Esophagus muscularis mucosa (tissue), 4 donors: ENCODE measurements around the gene CIC. TPM values are rescaled to one million over a fixed set of nuclear protein-coding genes. Genes with fewer than 3 reads are reported as not detected.
"Not testable (repeated sequence)": the region's sequence is repeated elsewhere in the genome, so short reads cannot be mapped to it uniquely, and the experiment has no call there.

ENCODE experiments used
- DNase-seq: peaks from one replicate; pipeline ENCODE4 v3.0.0-alpha.2; 2017; ENCODE audit errors: extremely low spot score
- H3K27ac ChIP-seq, 4 donors: fragments of 200-600 bp; sonication (generic); replicated peaks in 1 of 4; 1 replicate in 3 of 4; 2 replicates in 1 of 4; pipeline ENCODE4 v1.5.1; 2016 to 2019; ENCODE audit warnings: mild to moderate bottlenecking in 1 of 4
- H3K27me3 ChIP-seq, 4 donors: fragments of 200-600 bp; sonication (generic); one replicate each; pipeline versions ENCODE4 v1.5.1 to v1.6.0; 2016 to 2019
- H3K36me3 ChIP-seq, 4 donors: fragments of 200-600 bp; sonication (generic); one replicate each; pipeline ENCODE4 v1.5.1; 2016 to 2019
- H3K4me1 ChIP-seq, 4 donors: fragments of 200-600 bp; sonication (generic); one replicate each; pipeline ENCODE4 v1.5.1; 2016 to 2019
- H3K4me3 ChIP-seq, 4 donors: fragments of 200-600 bp; sonication (generic); 1 replicate in 2 of 4; 2 replicates in 2 of 4; pipeline ENCODE4 v1.5.1; 2016 to 2019; ENCODE audit warnings: mild to moderate bottlenecking in 4 of 4, moderate library complexity in 1 of 4
- H3K9me3 ChIP-seq, 4 donors: fragments of 200-600 bp; sonication (generic); 1 replicate in 3 of 4; 2 replicates in 1 of 4; pipeline ENCODE4 v1.5.1; 2016 to 2019
- EP300 ChIP-seq: sonication (generic); formaldehyde crosslinking; IDR thresholded peaks from one replicate; pipeline ENCODE4 v1.6.1; 2017; ENCODE audit warnings: antibody characterized with exemption
- POLR2A ChIP-seq: fragments of 450-650 bp; IDR thresholded peaks from one replicate; pipeline ENCODE4 v1.6.1; 2017; ENCODE audit warnings: antibody characterized with exemption, moderate library complexity, mild to moderate bottlenecking, low read depth
- POLR2AphosphoS5 ChIP-seq, 2 donors: sonication (generic); formaldehyde crosslinking; IDR thresholded peaks; one replicate each; pipeline ENCODE4 v1.6.1; 2017; ENCODE audit warnings: antibody characterized with exemption in 2 of 2
- WGBS: methylation state at CpG from one replicate; pipeline ENCODE4 v1.1.5; 2018; 5-methylcytosine and 5-hydroxymethylcytosine counted together
- intact Hi-C: fragments of 100-400 bp; cut with DNase I; formaldehyde crosslinking; loops from one replicate; pipeline ENCODE4 v1.15.1; 2023
- total RNA-seq, 4 donors: library from RNA; depleted of rRNA; stranded (reverse); fragments of >200 nt; gene quantifications; one replicate each; pipeline versions ENCODE4 v1.1.0 to v1.2.1, GENCODE V29; 2016
- TF ChIP-seq, protein P1 (sequence below), 3 experiments: fragments of 200-600 bp in 2 of 3; fragments of 450-650 bp in 1 of 3; sonication (generic) in 2 of 3; IDR thresholded peaks; one replicate each; pipeline ENCODE4 v1.5.1; 2017 to 2019; ENCODE audit warnings: antibody characterized with exemption in 3 of 3, mild to moderate bottlenecking in 2 of 3, moderate library complexity in 1 of 3

CIC gene
- total RNA-seq, 4 donors from 2014 or later: 37.8 to 74.2 (median 56.3) TPM

DNA sequence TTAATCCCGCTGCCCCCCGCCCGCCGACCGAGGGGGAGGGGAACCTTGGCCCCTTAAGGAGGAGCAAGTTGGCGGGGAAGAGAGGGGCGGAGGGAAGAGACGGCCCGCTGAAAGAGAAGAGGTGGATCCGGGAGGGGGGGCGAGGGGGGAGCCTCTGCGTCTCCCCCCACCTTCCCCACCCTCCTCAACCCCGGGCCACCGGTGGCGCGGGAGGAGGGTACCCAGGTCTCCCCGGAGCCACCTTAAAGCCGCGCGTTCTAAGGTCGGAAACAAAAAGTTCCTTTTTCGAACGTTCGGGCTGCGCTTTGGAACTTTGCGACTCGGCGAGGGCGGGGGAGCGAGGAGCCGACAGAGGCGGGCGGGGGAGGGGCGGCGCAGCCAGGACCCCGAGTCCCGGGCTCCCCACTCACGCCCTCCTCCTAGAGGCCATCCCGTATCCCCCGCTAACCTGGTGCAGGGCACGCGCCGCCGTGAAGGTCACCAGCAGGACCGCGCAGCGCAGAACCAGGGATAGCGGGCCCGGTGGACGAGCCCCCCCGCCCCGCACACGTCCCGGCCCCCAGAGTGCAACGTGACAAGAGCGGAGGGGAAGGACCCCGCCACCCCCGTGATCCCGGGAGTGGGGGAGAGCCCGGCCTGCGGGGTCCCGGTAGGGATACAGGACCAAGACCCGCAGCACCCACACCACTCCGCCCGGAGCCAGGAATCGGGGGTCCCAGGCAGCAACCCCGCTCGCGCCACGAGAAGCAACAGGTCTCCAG is 14.8 kb upstream of the CIC start:
- intact Hi-C loops: no loop called here
- peak overlapping the region; percentile 85 to 98 (median 96) for H3K4me3 ChIP-seq
- peaks cover 51 to 62% (median 59%) of the 10 kb centered on the region in 4 donors for H3K4me1 ChIP-seq
- peak overlapping the region; percentile 100 for H3K27ac ChIP-seq
- no peak for TF ChIP-seq EP300
- TF ChIP-seq, protein P1, sequence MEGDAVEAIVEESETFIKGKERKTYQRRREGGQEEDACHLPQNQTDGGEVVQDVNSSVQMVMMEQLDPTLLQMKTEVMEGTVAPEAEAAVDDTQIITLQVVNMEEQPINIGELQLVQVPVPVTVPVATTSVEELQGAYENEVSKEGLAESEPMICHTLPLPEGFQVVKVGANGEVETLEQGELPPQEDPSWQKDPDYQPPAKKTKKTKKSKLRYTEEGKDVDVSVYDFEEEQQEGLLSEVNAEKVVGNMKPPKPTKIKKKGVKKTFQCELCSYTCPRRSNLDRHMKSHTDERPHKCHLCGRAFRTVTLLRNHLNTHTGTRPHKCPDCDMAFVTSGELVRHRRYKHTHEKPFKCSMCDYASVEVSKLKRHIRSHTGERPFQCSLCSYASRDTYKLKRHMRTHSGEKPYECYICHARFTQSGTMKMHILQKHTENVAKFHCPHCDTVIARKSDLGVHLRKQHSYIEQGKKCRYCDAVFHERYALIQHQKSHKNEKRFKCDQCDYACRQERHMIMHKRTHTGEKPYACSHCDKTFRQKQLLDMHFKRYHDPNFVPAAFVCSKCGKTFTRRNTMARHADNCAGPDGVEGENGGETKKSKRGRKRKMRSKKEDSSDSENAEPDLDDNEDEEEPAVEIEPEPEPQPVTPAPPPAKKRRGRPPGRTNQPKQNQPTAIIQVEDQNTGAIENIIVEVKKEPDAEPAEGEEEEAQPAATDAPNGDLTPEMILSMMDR (IDR thresholded peaks at IDR 0.05): peak in 1 of 3 experiments; percentile 2
- TF ChIP-seq POLR2AphosphoS5 (IDR thresholded peaks at IDR 0.05): peak; percentile 64 to 75
- no peaks in the 10 kb centered on the region for H3K9me3 ChIP-seq
- no CpG with 5 or more reads among the region's 70 CpGs for whole genome bisulfite sequencing
- DNase-seq: peak; percentile 96
- no peaks in the 10 kb centered on the region for H3K27me3 ChIP-seq
- peaks cover 0 to 12% (median 10%) of the 10 kb centered on the region in 4 donors for H3K36me3 ChIP-seq

GRCh38 chr19:42254850-42255765 is 13.9 kb upstream of the CIC start, which contains the start of gene ERF:
Gene ERF, minus strand, starts transcription at chr19:42255128. Its CDS starts 129 bp downstream, at chr19:42254999.
- peak within 1 kb of the TSS; percentile 100 for H3K27ac ChIP-seq
- 0% methylated on average over 8 of the region's 75 CpGs for WGBS
- intact Hi-C loops: no loop called here
- H3K9me3 ChIP-seq: no peaks in the 10 kb centered on the region
- peak within 1 kb of the TSS; percentile 85 to 98 (median 96) for H3K4me3 ChIP-seq
- TF ChIP-seq, protein P1 (IDR thresholded peaks at IDR 0.05): peak in 1 of 3 experiments; percentile 22
- peak; percentile 98 to 99 for TF ChIP-seq POLR2AphosphoS5 (IDR thresholded peaks at IDR 0.05)
- TF ChIP-seq POLR2A: peak; percentile 95
- no peak for TF ChIP-seq EP300
- peaks cover 43 to 54% (median 51%) of the 10 kb centered on the region in 4 donors for H3K4me1 ChIP-seq
- no peaks in the 10 kb centered on the region for H3K27me3 ChIP-seq
- peaks cover 0 to 3% (median 2%) of the 10 kb centered on the region in 4 donors for H3K36me3 ChIP-seq
- peak; percentile 99 for DNase-seq

GRCh38 chr19:42255766-42256745 is 13.0 kb upstream of the CIC start:
- Histone ChIP-seq H3K36me3 (no peaks in the 10 kb centered on the region), H3K9me3 (no peaks in the 10 kb centered on the region), H3K27ac (peak overlapping the region; percentile 100), H3K4me3 (peak overlapping the region; percentile 85 to 98 (median 96)), H3K4me1 (peaks cover 34 to 44% (median 42%) of the 10 kb centered on the region in 4 donors), H3K27me3 (no peaks in the 10 kb centered on the region)
- 5% methylated on average over 33 of the region's 38 CpGs for WGBS
- intact Hi-C loops: no loop called here
- TF ChIP-seq POLR2AphosphoS5 (IDR thresholded peaks at IDR 0.05): peak; percentile 26 to 57
- TF ChIP-seq POLR2A: no peak
- no peak for DNase-seq

DNA sequence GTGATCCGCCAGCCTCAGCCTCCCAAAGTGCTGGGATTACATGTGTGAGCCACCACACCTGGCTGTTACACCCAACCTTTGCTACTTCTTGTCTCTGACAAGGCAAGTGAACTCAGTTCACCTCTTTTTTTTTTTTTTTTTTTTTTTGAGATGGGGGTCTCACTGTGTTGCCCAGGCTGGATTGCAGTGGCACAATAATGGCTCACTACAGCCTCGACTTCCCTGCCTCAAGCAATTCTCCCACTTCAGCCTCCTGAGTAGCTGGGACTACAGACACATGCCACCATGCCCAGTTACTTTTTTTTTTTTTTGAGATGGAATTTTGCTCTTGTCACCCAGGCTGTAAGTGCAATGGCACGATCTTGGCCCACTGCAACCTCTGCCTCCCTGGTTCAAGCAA is 11.2 kb upstream of the CIC start:
- H3K4me1 ChIP-seq: peaks cover 16 to 26% (median 24%) of the 10 kb centered on the region in 4 donors
- not testable (repeated sequence) for H3K4me3 ChIP-seq, H3K27ac ChIP-seq

DNA sequence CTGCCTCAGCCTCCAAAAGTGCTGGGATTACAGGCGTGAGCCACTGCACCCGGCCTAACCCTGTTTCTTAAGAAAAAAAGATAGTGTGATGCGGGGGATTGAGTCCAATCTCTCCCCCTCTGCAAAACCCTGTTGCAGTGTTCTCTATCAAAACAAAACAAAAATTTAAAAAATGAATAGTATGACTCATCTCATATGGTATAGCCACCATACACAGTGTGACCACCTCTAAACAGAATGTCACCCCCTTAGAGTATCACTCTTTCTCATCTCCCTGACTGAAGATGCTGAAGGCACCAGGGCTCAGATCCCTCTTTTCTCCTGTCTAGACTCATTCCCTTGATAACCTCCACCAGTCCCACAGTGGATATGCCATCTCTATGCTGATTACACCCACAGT is 7.3 kb upstream of the CIC start:
- Histone ChIP-seq H3K27me3 (no peaks in the 10 kb centered on the region), H3K27ac (no peak overlapping the region), H3K4me1 (peaks cover 3 to 8% (median 5%) of the 10 kb centered on the region in 4 donors), H3K9me3 (no peaks in the 10 kb centered on the region), H3K4me3 (no peak overlapping the region), H3K36me3 (no peaks in the 10 kb centered on the region)
- WGBS: 89% methylated on average over 3 of the region's 3 CpGs
- intact Hi-C loops: no loop called here
- TF ChIP-seq, protein P1 (IDR thresholded peaks at IDR 0.05): no peak
- TF ChIP-seq POLR2A (no peak), POLR2AphosphoS5 (IDR thresholded peaks at IDR 0.05) (no peak), EP300 (no peak)
- no peak for DNase-seq

More for the DNA sequence above, 11.2 kb upstream of the CIC start:
- H3K9me3 ChIP-seq, H3K27me3 ChIP-seq, H3K36me3 ChIP-seq, intact Hi-C loops, DNase-seq: not testable (repeated sequence)
- 84% methylated on average over 3 of the region's 3 CpGs for WGBS

DNA sequence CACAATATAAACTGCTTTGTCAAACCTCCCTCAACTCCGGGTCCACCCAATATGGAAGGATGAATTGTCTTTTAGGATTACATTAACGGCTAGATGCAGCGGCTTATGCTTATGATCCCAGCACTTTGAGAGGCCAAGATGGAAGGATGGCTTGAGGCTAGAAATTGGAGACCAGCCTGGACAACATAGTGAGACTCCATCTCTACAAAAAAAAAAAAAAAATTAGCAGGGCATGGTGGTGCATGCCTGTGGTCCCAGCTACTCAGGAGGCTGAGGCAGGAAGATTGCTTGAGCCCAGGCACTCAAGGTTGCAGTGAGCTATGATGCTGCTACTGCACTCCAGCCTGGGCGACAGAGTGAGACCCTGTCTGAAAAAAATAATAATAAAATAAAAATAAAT is 2.9 kb upstream of the CIC start:
- not testable (repeated sequence) for H3K27me3 ChIP-seq

GRCh38 chr19:42266928-42267603 is 2.0 kb upstream of the CIC start:
- intact Hi-C loops, DNase-seq, H3K27me3 ChIP-seq, H3K36me3 ChIP-seq, H3K9me3 ChIP-seq, H3K4me3 ChIP-seq: not testable (repeated sequence)
- WGBS: 90% methylated on average over 25 of the region's 25 CpGs
- Histone ChIP-seq H3K4me1 (peaks cover 25 to 34% (median 33%) of the 10 kb centered on the region in 4 donors), H3K27ac (peak overlapping the region in 2 of 4 donors; percentile 95 to 99)

More for the DNA sequence above, 2.9 kb upstream of the CIC start:
- H3K9me3 ChIP-seq, intact Hi-C loops, H3K36me3 ChIP-seq, H3K27ac ChIP-seq, DNase-seq, H3K4me3 ChIP-seq: not testable (repeated sequence)
- WGBS: 92% methylated on average over 4 of the region's 4 CpGs
- peaks cover 19 to 25% (median 23%) of the 10 kb centered on the region in 4 donors for H3K4me1 ChIP-seq
